ENCODE measurements around the gene CTAGE4. TPM values are rescaled to one million over a fixed set of nuclear protein-coding genes. Genes with fewer than 3 reads are reported as not detected.
"Not testable (repeated sequence)": the region's sequence is repeated elsewhere in the genome, so short reads cannot be mapped to it uniquely, and the experiment has no call there.

The CTAGE4 gene
- total RNA-seq (1 to 10 TPM; 1.4 to 1.8 TPM), polyA plus RNA-seq (0.15 TPM)

GRCh38 chr7:144183166-144183565 is at the start of gene CTAGE4:
Gene CTAGE4, plus strand, starts transcription at chr7:144183466. Its CDS starts 38 bp downstream, at chr7:144183504.
- DNase-seq; H3K4me1 ChIP-seq (ENCODE audit: insufficient read depth, low read length); H3K4me1 Mint-ChIP-seq; H3K27me3 Mint-ChIP-seq; H3K9me3 ChIP-seq (ENCODE audit: low read length); H3K27ac ChIP-seq (ENCODE audit: low read depth, low read length); H3K36me3 Mint-ChIP-seq; H3K36me3 ChIP-seq (ENCODE audit: insufficient read depth, low read length); H3K27ac Mint-ChIP-seq; H3K27me3 ChIP-seq (ENCODE audit: insufficient read depth, low read length, poor library complexity, severe bottlenecking); H3K4me3 Mint-ChIP-seq; H3K9me3 Mint-ChIP-seq; POLR2A ChIA-PET; CTCF ChIA-PET; H3K4me3 ChIP-seq (ENCODE audit: low read length): not testable (repeated sequence)

- Histone ChIP-seq H3K27me3 (ENCODE audit: insufficient read depth, low read length, poor library complexity, severe bottlenecking) (no peaks in the 10 kb centered on the region), H3K27ac (ENCODE audit: low read depth, low read length) (no peak overlapping the region), H3K36me3 (ENCODE audit: insufficient read depth, low read length) (no peaks in the 10 kb centered on the region), H3K4me3 (ENCODE audit: low read length) (no peak overlapping the region), H3K4me1 (ENCODE audit: insufficient read depth, low read length) (no peaks in the 10 kb centered on the region), H3K9me3 (ENCODE audit: low read length) (no peaks in the 10 kb centered on the region)
- CTCF ChIA-PET: no interaction called here
- Mint-ChIP-seq H3K4me3 (no peak overlapping the region), H3K27ac (peak overlapping the region in 1 of 8 donors; percentile 9), H3K4me1 (no peaks in the 10 kb centered on the region), H3K36me3 (no peaks in the 10 kb centered on the region), H3K9me3 (no peaks in the 10 kb centered on the region), H3K27me3 (peaks cover 3 to 15% of the 10 kb centered on the region in 2 donors)
- POLR2A ChIA-PET: no interaction called here
- DNase-seq: peak in 1 of 5 donors; percentile 1
Observed at GRCh38 chr7:144134116-144134515, 49.1 kb upstream of the CTAGE4 start.

GRCh38 chr7:144137501-144137900 is 45.8 kb upstream of the CTAGE4 start:
- no peak overlapping the region for H3K4me3 Mint-ChIP-seq
- POLR2A ChIA-PET: no interaction called here
- CTCF ChIA-PET: no interaction called here
- H3K4me1 ChIP-seq (ENCODE audit: insufficient read depth, low read length): no peaks in the 10 kb centered on the region
- no peak overlapping the region for H3K4me3 ChIP-seq (ENCODE audit: low read length)
- no peak overlapping the region for H3K27ac ChIP-seq (ENCODE audit: low read depth, low read length)
- no peaks in the 10 kb centered on the region for H3K36me3 Mint-ChIP-seq
- no peaks in the 10 kb centered on the region for H3K36me3 ChIP-seq (ENCODE audit: insufficient read depth, low read length)
- H3K27ac Mint-ChIP-seq: no peak overlapping the region
- H3K27me3 Mint-ChIP-seq: peaks cover 0 to 14% of the 10 kb centered on the region in 2 donors
- H3K27me3 ChIP-seq (ENCODE audit: insufficient read depth, low read length, poor library complexity, severe bottlenecking): no peaks in the 10 kb centered on the region
- H3K9me3 ChIP-seq (ENCODE audit: low read length): no peaks in the 10 kb centered on the region
- no peak for DNase-seq
- H3K4me1 Mint-ChIP-seq: no peaks in the 10 kb centered on the region
- no peaks in the 10 kb centered on the region for H3K9me3 Mint-ChIP-seq

GRCh38 chr7:144142187-144142586 is 41.1 kb upstream of the CTAGE4 start:
- H3K27me3 Mint-ChIP-seq: peaks cover 0 to 13% of the 10 kb centered on the region in 2 donors
- H3K4me1 Mint-ChIP-seq: no peaks in the 10 kb centered on the region
- Histone ChIP-seq H3K27me3 (ENCODE audit: insufficient read depth, low read length, poor library complexity, severe bottlenecking) (no peaks in the 10 kb centered on the region), H3K4me3 (ENCODE audit: low read length) (no peak overlapping the region), H3K9me3 (ENCODE audit: low read length) (no peaks in the 10 kb centered on the region), H3K4me1 (ENCODE audit: insufficient read depth, low read length) (no peaks in the 10 kb centered on the region), H3K36me3 (ENCODE audit: insufficient read depth, low read length) (no peaks in the 10 kb centered on the region), H3K27ac (ENCODE audit: low read depth, low read length) (no peak overlapping the region)
- H3K4me3 Mint-ChIP-seq: no peak overlapping the region
- POLR2A ChIA-PET: no interaction called here
- CTCF ChIA-PET: interaction anchor here (1.8 kb wide), 1 partner anchor 14 kb away, joined by 5 read pairs; no protein-coding TSS in a partner anchor
- H3K27ac Mint-ChIP-seq: no peak overlapping the region
- H3K9me3 Mint-ChIP-seq: peaks cover 0 to 9% (median 3%) of the 10 kb centered on the region in 5 donors
- no peak for DNase-seq
- H3K36me3 Mint-ChIP-seq: peaks cover 0 to 4% (median 3%) of the 10 kb centered on the region in 3 donors

GRCh38 chr7:144144426-144144825 is 38.8 kb upstream of the CTAGE4 start:
- no peaks in the 10 kb centered on the region for H3K27me3 ChIP-seq (ENCODE audit: insufficient read depth, low read length, poor library complexity, severe bottlenecking)
- POLR2A ChIA-PET: no interaction called here
- no peaks in the 10 kb centered on the region for H3K36me3 ChIP-seq (ENCODE audit: insufficient read depth, low read length)
- Mint-ChIP-seq H3K4me3 (no peak overlapping the region), H3K9me3 (peaks cover 11 to 24% (median 21%) of the 10 kb centered on the region in 5 donors), H3K27me3 (peaks cover 0 to 17% of the 10 kb centered on the region in 2 donors), H3K36me3 (peaks cover 1 to 13% (median 6%) of the 10 kb centered on the region in 3 donors), H3K4me1 (no peaks in the 10 kb centered on the region), H3K27ac (no peak overlapping the region)
- no peak overlapping the region for H3K27ac ChIP-seq (ENCODE audit: low read depth, low read length)
- no peak for DNase-seq
- H3K4me1 ChIP-seq (ENCODE audit: insufficient read depth, low read length): no peaks in the 10 kb centered on the region
- no peak overlapping the region for H3K4me3 ChIP-seq (ENCODE audit: low read length)
- peaks cover 5% of the 10 kb centered on the region for H3K9me3 ChIP-seq (ENCODE audit: low read length)
- CTCF ChIA-PET: no interaction called here

GRCh38 chr7:144148224-144148827 is 34.9 kb upstream of the CTAGE4 start:
- H3K27me3 ChIP-seq (ENCODE audit: insufficient read depth, low read length, poor library complexity, severe bottlenecking): no peaks in the 10 kb centered on the region
- H3K4me3 ChIP-seq (ENCODE audit: low read length): no peak overlapping the region
- POLR2A ChIA-PET: no interaction called here
- peaks cover 5% of the 10 kb centered on the region for H3K9me3 ChIP-seq (ENCODE audit: low read length)
- Mint-ChIP-seq H3K36me3 (peaks cover 1 to 16% (median 6%) of the 10 kb centered on the region in 3 donors), H3K27ac (no peak overlapping the region), H3K4me1 (no peaks in the 10 kb centered on the region), H3K4me3 (no peak overlapping the region), H3K27me3 (peaks cover 8 to 26% of the 10 kb centered on the region in 2 donors), H3K9me3 (peaks cover 25 to 42% (median 34%) of the 10 kb centered on the region in 5 donors)
- CTCF ChIA-PET: no interaction called here
- H3K4me1 ChIP-seq (ENCODE audit: insufficient read depth, low read length): no peaks in the 10 kb centered on the region
- no peak for DNase-seq
- no peak overlapping the region for H3K27ac ChIP-seq (ENCODE audit: low read depth, low read length)
- H3K36me3 ChIP-seq (ENCODE audit: insufficient read depth, low read length): no peaks in the 10 kb centered on the region

- no peak overlapping the region for H3K4me3 Mint-ChIP-seq
- DNase-seq: no peak
- Histone ChIP-seq H3K27me3 (ENCODE audit: insufficient read depth, low read length, poor library complexity, severe bottlenecking) (no peaks in the 10 kb centered on the region), H3K4me3 (ENCODE audit: low read length) (no peak overlapping the region), H3K4me1 (ENCODE audit: insufficient read depth, low read length) (no peaks in the 10 kb centered on the region), H3K36me3 (ENCODE audit: insufficient read depth, low read length) (no peaks in the 10 kb centered on the region), H3K9me3 (ENCODE audit: low read length) (no peaks in the 10 kb centered on the region), H3K27ac (ENCODE audit: low read depth, low read length) (no peak overlapping the region)
- peaks cover 5 to 28% of the 10 kb centered on the region in 2 donors for H3K27me3 Mint-ChIP-seq
- H3K9me3 Mint-ChIP-seq: no peaks in the 10 kb centered on the region
- ChIA-PET CTCF (no interaction called here), POLR2A (no interaction called here)
- no peaks in the 10 kb centered on the region for H3K36me3 Mint-ChIP-seq
- H3K27ac Mint-ChIP-seq: no peak overlapping the region
- H3K4me1 Mint-ChIP-seq: no peaks in the 10 kb centered on the region
Observed at GRCh38 chr7:144158861-144159260, 24.4 kb upstream of the CTAGE4 start.

- no peak for DNase-seq
- POLR2A ChIA-PET: no interaction called here
- H3K4me3 Mint-ChIP-seq: no peak overlapping the region
- no peaks in the 10 kb centered on the region for H3K9me3 Mint-ChIP-seq
- H3K4me1 Mint-ChIP-seq: no peaks in the 10 kb centered on the region
- H3K27me3 Mint-ChIP-seq: peaks cover 4 to 30% of the 10 kb centered on the region in 2 donors
- no peak overlapping the region for H3K27ac ChIP-seq (ENCODE audit: low read depth, low read length)
- no peak overlapping the region for H3K27ac Mint-ChIP-seq
- H3K9me3 ChIP-seq (ENCODE audit: low read length): no peaks in the 10 kb centered on the region
- CTCF ChIA-PET: no interaction called here
- no peaks in the 10 kb centered on the region for H3K4me1 ChIP-seq (ENCODE audit: insufficient read depth, low read length)
- no peaks in the 10 kb centered on the region for H3K27me3 ChIP-seq (ENCODE audit: insufficient read depth, low read length, poor library complexity, severe bottlenecking)
- H3K36me3 ChIP-seq (ENCODE audit: insufficient read depth, low read length): no peaks in the 10 kb centered on the region
- H3K4me3 ChIP-seq (ENCODE audit: low read length): no peak overlapping the region
- no peaks in the 10 kb centered on the region for H3K36me3 Mint-ChIP-seq
Observed at GRCh38 chr7:144164784-144165183, 18.5 kb upstream of the CTAGE4 start.
